Measurements from ENCODE around the gene PRLR.

Gene PRLR

GRCh38 chr5:35129921-35130485, 100.3 kb downstream of the PRLR start:
- DNase-seq (ENCODE audit: low spot score), result no peak
- no peak for TF ChIP-seq CTCF (IDR thresholded peaks at IDR 0.05)
- H3K27ac ChIP-seq, result no peak overlapping the region
- no peak overlapping the region for H3K4me3 ChIP-seq

DNA sequence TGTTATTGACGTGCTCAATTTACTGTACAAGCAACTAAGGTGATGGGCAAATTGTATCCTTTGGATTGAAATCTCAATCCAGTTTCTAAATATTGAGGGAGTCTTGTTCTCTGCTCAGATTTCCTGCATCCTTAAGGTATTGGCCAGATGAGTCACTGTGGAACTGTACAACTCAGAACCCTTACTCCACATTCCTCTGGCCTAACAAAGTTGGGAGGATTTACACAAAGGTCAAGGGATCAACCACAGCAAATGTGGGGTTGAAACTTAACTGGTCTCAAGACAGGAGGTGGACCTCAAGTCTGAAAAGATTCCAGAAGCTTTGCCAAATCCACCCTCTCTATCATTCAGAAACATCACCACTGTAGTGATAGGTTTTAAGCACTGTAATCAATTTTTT, 101.0 kb downstream of the PRLR start:
- H3K4me3 ChIP-seq, result no peak overlapping the region
- no peak for TF ChIP-seq CTCF (IDR thresholded peaks at IDR 0.05)
- DNase-seq (ENCODE audit: low spot score), result no peak

DNA sequence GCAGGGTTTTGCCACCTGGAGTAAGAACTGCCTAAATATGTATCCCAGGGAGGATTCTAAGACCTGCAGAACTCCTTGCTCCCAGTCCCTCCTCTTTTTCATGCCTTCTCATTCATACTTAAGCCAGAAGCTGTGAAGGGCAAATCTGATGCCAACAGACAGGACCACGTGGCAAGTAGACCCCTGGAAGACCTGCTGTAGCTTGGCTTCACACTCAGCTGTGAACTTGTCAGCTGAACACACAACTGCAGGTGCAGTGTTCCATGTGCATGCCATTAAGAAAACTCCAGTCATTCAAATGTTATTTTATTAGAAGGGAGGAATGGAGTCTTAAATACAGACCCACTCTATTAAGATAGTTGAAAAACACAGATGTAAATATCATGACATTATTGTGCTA, 103.3 kb downstream of the PRLR start:
- Histone ChIP-seq H3K27ac (no peak overlapping the region), H3K4me3 (no peak overlapping the region)
- no peak for TF ChIP-seq CTCF (IDR thresholded peaks at IDR 0.05)
- DNase-seq (ENCODE audit: low spot score), result no peak

More for the DNA sequence above, 101.0 kb downstream of the PRLR start:
- no peak overlapping the region for H3K27ac ChIP-seq

DNA sequence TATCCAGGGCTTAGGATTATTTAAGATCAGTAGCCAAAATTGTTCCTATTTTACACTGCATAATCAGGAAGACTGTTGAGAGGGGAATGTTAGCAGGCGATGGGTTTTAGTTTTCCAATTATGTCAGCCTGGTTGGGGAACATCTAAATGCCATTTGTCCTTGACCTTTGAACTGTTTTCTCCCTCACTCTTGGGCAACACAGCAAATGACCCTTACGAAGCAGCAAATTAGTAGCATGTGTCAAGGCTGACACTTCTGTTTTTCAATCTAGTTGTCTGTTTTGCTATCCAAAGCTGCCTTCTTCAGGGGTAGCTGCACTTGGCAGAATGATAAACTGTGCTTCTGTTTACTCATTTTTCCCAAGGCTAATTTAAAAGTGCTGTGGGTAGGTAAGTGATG, 104.5 kb downstream of the PRLR start:
- no peak for DNase-seq (ENCODE audit: low spot score)
- Histone ChIP-seq H3K27ac (no peak overlapping the region), H3K4me3 (no peak overlapping the region)
- no peak for TF ChIP-seq CTCF (IDR thresholded peaks at IDR 0.05)

DNA sequence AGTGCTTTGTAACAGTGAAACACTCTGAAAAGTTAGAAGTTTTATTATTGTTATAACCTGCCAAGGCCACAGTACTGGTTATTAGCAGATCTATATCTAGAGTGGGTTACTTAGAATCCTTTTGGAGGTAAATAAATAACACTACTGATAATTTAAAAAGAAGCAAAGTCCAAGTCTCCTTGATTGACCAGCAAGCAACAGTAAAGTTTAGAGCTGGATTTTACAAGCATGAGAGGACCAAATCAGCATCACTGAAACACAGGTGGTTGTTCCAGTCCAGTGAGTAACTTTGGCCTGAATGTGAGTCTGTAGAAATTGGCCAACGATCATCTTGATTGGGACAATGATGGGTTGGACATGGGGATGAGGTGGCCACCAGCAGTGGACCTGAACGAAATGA, 105.4 kb downstream of the PRLR start:
- DNase-seq (ENCODE audit: low spot score), result no peak
- Histone ChIP-seq H3K27ac (no peak overlapping the region), H3K4me3 (no peak overlapping the region)
- TF ChIP-seq CTCF (IDR thresholded peaks at IDR 0.05), result no peak

DNA sequence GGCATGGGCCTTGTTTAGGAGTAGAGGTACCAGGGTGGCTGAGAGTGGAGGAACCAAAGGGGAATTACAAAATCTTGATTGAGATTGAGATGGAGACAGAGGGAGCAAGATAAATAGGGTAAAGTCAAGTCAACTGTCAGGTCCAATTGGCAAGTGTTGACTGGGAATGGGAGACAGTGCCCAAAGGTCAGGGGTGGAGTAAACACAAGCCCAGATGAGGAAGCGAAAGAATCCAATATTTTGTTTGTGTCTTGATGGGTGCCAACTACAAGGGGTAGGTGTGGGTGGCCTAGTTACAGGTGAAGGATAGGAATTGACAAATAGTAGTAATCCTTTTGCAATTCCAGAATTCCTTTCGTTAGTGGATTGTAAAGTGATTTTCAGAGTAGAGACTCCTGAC, 107.5 kb downstream of the PRLR start:
- no peak for TF ChIP-seq CTCF (IDR thresholded peaks at IDR 0.05)
- no peak overlapping the region for H3K27ac ChIP-seq
- no peak for DNase-seq (ENCODE audit: low spot score)
- H3K4me3 ChIP-seq, result no peak overlapping the region

GRCh38 chr5:35120715-35121114, 109.6 kb downstream of the PRLR start:
- no peak for TF ChIP-seq CTCF (IDR thresholded peaks at IDR 0.05)
- no peak for DNase-seq (ENCODE audit: low spot score)
- H3K4me3 ChIP-seq, result no peak overlapping the region
- no peak overlapping the region for H3K27ac ChIP-seq

Data from coronary artery (tissue), 2 donors.